NCI-H146 (cell line): ENCODE results near the gene SWSAP1.

Source experiments
- DNase-seq: peaks from one replicate; lab custom pipeline; 2025; lab: John Stamatoyannopoulos, UW

The SWSAP1 gene

DNA sequence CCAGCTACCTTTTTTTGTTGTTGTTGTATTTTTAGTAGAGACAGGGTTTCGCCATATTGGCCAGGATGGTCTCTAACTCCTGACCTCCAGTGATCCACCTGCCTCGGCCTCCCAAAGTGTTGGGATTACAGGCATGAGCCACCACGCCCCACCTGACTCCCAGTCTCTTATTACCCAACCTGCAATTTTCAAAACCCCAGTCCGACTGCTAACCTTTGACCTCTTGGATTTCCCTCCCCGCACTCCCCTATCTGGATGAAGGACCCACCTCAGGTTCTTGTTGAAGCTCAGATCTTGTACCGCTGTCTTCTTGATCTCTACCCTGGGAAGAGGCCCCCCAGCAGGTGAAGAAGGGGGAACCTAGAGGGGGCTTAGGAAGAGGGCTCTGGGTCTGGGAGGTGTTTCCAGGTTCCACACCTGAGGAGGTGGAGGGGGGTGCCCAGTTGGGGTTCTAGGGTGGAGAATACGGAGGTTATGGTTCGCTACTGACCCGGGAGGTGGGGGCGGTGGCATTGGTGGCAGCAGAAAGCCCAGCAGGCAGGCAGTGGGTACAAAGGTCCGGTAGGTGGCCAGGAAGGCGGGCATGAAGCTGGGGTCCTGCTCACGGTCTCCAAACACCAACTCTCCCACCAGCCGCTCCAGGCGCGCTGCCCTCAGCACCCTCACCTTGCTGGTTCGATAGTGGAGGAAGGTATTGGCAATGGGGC lies 42.0 kb downstream of the SWSAP1 start:
- no peak for DNase-seq

DNA sequence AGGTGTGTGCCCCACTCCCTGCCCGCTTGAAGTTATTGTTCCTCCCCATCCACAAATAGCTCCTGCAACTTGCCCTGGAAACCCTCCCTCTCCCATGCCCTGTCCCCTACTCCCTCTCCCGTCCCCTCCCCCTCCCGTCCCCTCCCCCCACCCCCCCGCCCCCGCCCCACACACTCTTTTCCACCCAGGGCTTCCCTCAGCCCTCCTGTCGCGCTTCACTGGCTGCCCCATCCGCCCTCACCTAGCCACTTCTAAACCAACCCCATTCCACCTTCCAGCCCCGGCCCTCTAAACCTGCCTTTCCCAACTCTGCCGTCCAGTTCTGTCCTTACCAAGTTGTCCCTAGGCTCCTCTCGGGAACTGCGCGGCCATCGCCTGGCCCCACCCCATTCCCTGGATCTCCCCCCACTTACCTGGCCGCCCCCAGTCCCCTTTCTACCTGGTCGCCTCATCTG lies 43.7 kb downstream of the SWSAP1 start:
- DNase-seq = no peak

DNA sequence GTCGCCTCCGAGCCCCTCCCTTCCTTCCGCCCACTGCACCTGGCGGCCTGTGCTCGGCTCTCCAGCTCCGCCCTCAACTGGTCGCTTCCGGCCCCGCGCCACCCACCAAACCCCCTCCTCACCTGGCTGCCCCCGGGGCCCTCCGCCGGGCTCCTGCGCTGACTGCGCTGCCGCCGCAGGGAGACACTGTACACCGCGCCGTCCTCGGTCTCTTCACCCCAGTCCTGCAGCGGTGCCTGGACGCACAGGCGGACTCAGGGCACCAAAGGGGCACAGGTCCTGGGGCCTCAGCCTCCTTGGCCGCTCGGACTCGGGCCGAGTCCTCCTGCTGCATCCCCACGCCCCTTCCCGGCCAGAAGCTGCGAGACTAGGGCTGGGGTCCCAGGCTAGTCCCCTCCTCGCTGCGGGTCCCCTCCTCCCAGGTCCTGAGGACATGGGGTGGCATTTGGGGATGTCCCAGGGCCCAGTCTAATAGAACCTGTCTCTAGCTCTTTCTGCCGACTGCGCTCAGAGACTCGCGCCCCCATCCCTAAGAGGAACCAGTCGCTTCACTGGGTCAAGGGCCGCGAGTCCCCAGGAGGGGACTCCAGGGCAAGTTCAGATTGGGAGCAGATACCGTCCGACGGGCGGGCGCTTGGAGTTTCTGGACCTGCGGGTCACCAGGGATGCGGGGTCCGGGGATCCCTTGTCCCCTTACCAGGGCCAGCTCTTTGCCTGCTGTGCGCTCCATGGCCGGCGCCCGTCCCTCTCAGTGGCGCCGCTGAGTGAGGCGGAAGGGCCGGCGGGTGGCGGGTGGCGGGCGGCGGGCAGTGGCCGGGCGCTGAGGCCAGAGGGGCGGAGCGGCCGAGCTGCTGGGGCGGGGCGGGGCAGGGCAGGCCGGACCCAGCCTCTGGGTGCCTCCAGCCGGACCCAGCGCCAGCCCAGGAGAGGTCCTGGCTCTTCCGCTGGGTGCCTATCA lies 44.4 kb downstream of the SWSAP1 start, which contains the start of gene RGL3:
Gene RGL3, minus strand, starts transcription at position 766 of the 958 bp plus-strand sequence. Its CDS starts 36 bp downstream, at position 730.
- DNase-seq = peak; percentile 95

DNA sequence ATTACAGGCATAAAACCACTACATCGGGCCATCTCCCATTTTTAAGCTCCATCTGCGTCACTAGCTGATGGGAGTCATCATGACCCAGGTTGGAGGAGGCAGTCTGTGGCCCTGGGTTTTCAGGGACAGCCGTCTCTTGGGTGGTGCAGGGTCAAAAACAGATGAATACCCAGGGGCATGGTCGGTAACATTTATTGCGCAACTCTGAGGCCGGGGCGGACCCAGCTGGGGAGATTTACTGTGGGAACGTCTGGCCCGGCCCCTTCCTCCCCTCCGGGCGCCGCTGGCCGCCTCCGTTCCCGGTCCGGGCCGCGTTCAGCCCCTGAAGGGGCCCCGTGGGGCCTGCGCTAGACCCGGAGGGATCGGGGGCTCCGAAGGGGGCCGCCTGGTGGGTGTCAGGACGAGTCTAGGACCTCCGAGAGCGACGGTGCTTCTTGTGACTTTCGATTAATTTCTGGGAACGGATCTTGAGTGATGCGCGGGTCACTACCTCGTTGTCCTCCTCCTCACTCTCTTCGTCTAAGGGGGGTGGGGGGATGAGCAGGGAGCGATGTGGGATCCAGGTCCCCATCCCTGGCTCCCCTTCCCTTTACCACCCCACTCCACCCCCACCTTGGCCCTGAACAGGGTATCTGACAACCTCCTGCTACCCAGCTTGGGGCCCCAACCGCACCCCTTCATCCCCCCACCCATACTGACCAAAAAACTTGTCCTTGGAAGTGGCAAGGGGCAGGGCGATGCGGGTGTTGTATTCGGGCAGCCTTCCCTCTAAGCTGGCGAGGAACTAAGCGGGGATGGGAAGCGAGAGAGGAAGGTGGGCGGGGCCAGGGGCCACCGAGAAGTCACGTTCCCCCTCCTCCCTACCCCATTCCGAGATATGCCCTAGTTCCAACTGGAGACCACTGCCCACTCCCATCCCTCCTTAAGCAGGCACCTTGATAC lies 46.2 kb downstream of the SWSAP1 start:
- DNase-seq = peak; percentile 55

DNA sequence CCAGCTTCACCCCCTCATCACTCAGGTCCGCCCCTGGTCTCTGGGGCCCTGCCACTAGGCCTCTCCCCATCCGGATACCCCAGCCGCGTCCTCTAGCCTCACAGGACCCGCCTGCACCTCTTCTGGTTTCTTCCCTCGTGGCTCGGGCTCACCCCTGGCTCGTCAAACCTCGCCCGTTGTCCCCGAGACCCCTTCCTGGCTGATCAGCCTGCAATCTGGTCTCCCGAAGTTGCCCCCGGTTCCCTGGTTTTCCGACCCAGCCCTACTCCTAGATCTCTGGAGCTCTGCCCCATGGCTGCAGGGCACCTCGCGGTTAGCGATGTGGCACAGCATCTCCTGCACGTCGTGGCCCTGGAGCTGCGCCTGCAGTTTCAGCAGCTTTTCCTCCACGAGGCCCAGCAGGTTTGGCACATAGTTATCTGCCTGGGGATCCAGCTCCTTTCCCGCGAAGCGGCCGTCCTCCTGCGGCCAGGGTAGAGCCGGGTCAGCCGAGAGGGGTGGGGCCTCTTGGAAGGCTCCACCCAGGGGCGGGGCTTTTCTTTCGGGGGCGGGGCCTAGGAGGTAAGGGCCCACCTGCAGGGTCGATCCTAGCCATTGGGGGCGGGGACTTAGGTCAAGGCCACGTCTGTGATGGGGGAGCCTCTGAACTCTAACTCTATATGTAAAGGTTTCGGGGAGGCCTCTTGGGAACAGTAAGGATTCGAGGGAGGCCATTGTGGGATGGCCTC lies 47.1 kb downstream of the SWSAP1 start:
- DNase-seq = peak; percentile 89

DNA sequence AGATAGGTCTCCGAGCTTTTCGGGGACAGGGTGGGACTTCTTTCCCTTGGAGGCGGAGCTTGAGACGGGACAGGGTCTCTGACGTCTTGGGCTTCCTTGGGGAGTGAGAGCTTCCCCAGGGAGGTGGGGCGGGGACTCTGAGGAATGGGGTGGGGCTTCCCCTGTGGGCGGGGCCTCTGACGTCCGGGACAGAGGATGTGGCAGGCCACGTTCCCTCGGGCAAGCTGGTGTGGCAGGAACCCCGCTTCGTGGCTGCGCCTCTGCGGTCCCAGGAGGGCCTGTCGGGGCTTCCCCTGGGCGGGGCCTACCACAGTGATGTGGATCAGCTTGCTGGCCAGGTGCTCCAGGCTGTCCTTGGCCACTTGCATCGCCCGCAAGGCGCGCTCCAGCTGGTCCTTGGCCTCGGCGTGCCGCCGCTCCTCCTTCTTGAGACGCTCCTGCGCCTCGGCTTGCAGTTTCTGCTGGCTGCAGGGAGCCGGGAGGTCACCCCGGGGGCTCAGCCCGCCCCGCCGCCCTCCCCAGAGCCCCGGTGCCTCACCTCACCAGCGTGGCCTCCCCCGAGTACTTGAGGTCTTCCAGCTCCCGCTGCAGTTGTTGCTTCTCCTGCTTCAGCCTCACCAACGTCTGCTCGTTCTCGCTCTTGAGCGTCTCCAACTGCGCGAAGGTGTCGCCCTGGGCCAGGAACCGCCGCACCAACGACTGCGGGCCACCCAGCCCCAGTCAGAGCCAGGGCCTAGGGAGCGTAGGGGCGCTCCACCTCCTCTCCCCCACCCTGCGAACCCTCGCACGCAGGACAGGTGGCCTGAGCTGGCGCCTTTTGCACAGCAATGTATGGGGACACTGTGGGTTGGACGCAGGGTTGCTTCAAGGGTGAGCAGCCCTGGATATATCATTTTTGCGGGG lies 47.9 kb downstream of the SWSAP1 start:
- DNase-seq = peak; percentile 89

DNA sequence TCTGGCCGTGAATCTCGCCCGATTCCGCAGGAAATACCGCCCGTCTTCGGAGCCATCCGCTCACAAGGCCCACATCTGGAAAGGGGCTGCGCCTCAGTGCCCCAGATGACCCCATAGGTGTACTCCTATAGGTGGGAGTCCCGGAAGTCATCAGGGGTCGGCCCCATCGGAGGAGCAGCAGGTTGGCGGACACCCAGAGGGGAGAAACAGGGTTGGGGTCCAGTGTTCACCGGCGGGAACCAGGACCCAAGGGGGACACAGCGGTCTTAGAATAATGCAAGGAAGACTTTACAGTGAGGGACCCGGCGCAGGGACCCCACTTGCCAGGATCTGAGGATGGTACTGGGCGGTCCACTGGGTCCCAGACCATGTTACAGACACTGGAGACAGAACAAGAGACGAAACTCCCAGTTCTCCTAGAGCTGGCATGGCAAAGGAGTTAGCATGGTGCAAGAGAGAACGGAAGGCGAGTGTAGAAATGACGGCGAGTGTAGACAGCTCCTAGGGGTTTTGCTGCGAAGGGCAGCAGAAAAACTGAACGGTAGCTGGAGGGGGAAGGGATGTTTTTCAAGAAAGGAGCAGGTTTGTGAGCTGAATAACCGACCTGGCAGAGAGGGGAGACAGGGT lies 48.8 kb downstream of the SWSAP1 start:
- DNase-seq = no peak

DNA sequence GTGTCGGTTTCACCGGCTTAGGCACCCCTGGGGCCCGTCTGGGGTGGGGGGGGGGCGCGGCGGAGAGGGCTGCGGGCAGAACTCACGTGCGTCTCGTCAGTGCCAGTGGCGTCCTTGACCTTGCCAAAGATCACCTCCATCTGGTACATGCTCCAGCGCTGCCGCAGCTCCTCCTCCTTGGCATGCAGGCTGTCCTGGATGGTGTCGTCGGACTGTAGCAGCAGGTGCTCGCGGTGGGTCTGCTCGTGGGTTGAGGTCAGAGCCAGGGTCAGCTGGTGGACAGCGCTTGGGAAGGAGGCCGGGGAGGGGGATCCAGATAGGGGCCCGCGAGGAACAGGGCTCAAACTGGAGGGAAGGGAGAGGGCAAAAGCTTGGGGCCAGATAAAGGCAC lies 49.3 kb downstream of the SWSAP1 start:
- DNase-seq = no peak
